OCI-LY1 (cell line): ENCODE measurements around the gene ELP2.

Experiments used
- CTCF ChIP-seq: fragments of 200-600 bp; sonication (generic), shearing (Covaris generic); IDR thresholded peaks from 2 replicates; pipeline ENCODE4 v1.5.1; 2017; ENCODE audit warnings: mild to moderate bottlenecking, antibody characterized with exemption, low read length, moderate library complexity, mixed read lengths
- EZH2 ChIP-seq: fragments of 200-600 bp; sonication (generic), shearing (Covaris generic); IDR thresholded peaks from 2 replicates; pipeline ENCODE4 v1.8.0; 2017; ENCODE audit warnings: borderline replicate concordance, mixed run types, mild to moderate bottlenecking, antibody characterized with exemption, low read length, moderate library complexity, mixed read lengths

GRCh38 chr18:36195427-36196122 lies 65.9 kb downstream of the ELP2 start:
- TF ChIP-seq CTCF: no peak
- no peak for TF ChIP-seq EZH2
